Measurements from ENCODE around the gene HMHB1.

DNA sequence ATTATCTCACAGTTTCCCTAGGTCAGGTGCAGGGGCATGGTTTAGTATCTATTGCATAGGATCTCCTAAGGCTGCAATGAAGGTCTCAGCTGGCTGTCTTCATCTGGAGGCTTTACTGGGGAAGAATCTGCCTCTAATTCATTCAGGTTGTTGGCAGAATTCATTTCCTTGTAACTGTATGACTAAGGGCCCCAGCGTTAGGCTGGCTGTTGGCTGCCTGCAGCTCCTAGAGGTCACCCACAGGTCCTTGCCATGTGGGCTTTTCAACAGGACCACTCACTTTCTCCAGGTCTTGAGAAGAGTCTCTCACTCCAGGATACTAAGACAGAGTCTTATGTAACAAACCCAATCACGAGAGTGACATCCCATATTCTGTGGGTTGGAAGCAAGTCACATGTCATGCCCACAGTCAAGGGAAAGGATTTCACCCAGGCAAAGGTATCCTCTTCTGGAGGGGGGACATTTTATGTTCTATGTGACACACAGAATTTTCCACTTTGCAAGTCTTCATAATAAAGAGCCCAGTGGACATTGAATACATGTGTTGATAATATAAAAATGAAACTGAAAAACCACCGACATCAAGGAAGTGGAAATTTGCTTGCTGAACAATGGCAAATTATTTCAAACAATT lies 38.2 kb downstream of the HMHB1 start:
- no peak for TF ChIP-seq CTCF (conservative IDR thresholded peaks at IDR 0.05; ENCODE audit: low read length)
- no peak for TF ChIP-seq EZH2phosphoT487 (IDR thresholded peaks at IDR 0.05; ENCODE audit: borderline replicate concordance, low read depth, low read length)

Measured in OCI-LY7 (cell line).